T-helper 1 cell treated with Interleukin-12 subunit alpha and Interleukin-12 subunit beta and Interleukin-4 antibody, amounts not matched to agents 30 ng/mL and 1 ng/mL, for 36 hours (primary cell): ENCODE data around the gene RNF181. TPM values are rescaled to one million over a fixed set of nuclear protein-coding genes. Genes with fewer than 3 reads are reported as not detected.
"Not testable (repeated sequence)": the region's sequence is repeated elsewhere in the genome, so short reads cannot be mapped to it uniquely, and the experiment has no call there.

Source experiments
- intact Hi-C: fragments of 100-400 bp; cut with micrococcal nuclease; formaldehyde crosslinking; loops from one replicate; pipeline ENCODE4 v1.15.1; 2024
- total RNA-seq: library from RNA; stranded (reverse); gene quantifications from 2 replicates; pipeline ENCODE4 v1.2.3, GENCODE V29; 2022

The RNF181 gene
- total RNA-seq, 1 donor from 2014 or later, result 111 TPM

- intact Hi-C loops, result no loop called here
Measured at GRCh38 chr2:85575739-85576138, 19.8 kb upstream of the RNF181 start.

- intact Hi-C loops, result loop anchor here (1.0 kb wide), 2 partner anchors 8 to 16 kb away; partner anchors contain the start of gene GGCX
Measured at GRCh38 chr2:85577063-85577385, 18.5 kb upstream of the RNF181 start.

GRCh38 chr2:85577386-85578242, 17.9 kb upstream of the RNF181 start, which contains the start of gene VAMP8:
Gene VAMP8, plus strand, starts transcription at chr2:85577586. Its CDS starts 61 bp downstream, at chr2:85577647.
- intact Hi-C loops, result loop anchor here (1.0 kb wide), 4 partner anchors 8 to 37 kb away; partner anchors contain the start of genes GGCX and RNF181

GRCh38 chr2:85578243-85579180, 17.0 kb upstream of the RNF181 start:
- intact Hi-C loops, result loop anchor here (1.0 kb wide), 2 partner anchors 17 to 38 kb away; partner anchors contain the start of gene RNF181

GRCh38 chr2:85579266-85579935, 16.1 kb upstream of the RNF181 start:
- intact Hi-C loops, result no loop called here

- intact Hi-C loops, result no loop called here
Measured at GRCh38 chr2:85580206-85580605, 15.3 kb upstream of the RNF181 start.

- intact Hi-C loops, result no loop called here
Measured at GRCh38 chr2:85582492-85582891, 13.1 kb upstream of the RNF181 start.

- intact Hi-C loops, result loop anchor here (1.0 kb wide), 1 partner anchor 23 kb away; the partner anchor contains the start of gene GGCX
Measured at GRCh38 chr2:85583667-85584353, 11.7 kb upstream of the RNF181 start.

GRCh38 chr2:85584354-85584856, 11.1 kb upstream of the RNF181 start, which contains the start of gene VAMP5:
Gene VAMP5, plus strand, starts transcription at chr2:85584431. Its CDS starts 60 bp downstream, at chr2:85584491.
- intact Hi-C loops, result loop anchor here (1.0 kb wide), 1 partner anchor 23 kb away; the partner anchor contains the start of gene GGCX

- intact Hi-C loops, result loop anchor here (1.0 kb wide), 3 partner anchors 8 to 24 kb away; partner anchors contain the start of genes GGCX, RNF181 and VAMP8
Measured at GRCh38 chr2:85584857-85585780, 10.4 kb upstream of the RNF181 start.

GRCh38 chr2:85585781-85586105, 9.8 kb upstream of the RNF181 start:
- intact Hi-C loops, result loop anchor here (1.0 kb wide), 2 partner anchors 8 to 10 kb away; partner anchors contain the start of genes RNF181 and VAMP8

GRCh38 chr2:85588236-85588635, 7.3 kb upstream of the RNF181 start:
- intact Hi-C loops, result no loop called here

GRCh38 chr2:85588645-85589044, 6.9 kb upstream of the RNF181 start:
- intact Hi-C loops, result no loop called here

GRCh38 chr2:85589181-85589580, 6.4 kb upstream of the RNF181 start:
- intact Hi-C loops, result no loop called here

GRCh38 chr2:85589982-85590791, 5.4 kb upstream of the RNF181 start:
- intact Hi-C loops, result no loop called here

GRCh38 chr2:85590950-85591349, 4.6 kb upstream of the RNF181 start:
- intact Hi-C loops, result no loop called here

GRCh38 chr2:85591563-85591962, 4.0 kb upstream of the RNF181 start:
- intact Hi-C loops, result no loop called here

- intact Hi-C loops, result not testable (repeated sequence)
Measured at GRCh38 chr2:85592299-85592698, 3.2 kb upstream of the RNF181 start.
